Measurements from ENCODE around the gene PGBD5.
A peak's percentile ranks its signal among the peaks of the same experiment; 100 is the strongest.
"Not testable (repeated sequence)": the region's sequence is repeated elsewhere in the genome, so short reads cannot be mapped to it uniquely, and the experiment has no call there.

The PGBD5 gene

GRCh38 chr1:230426246-230427093 lies at the start of gene PGBD5:
TSS of gene PGBD5 (minus strand) at chr1:230426332. CDS start at chr1:230425928, 404 bp downstream.
- DNase-seq (ENCODE audit: low read depth, low spot score), result peak; percentile 58
- TF ChIP-seq CTCF (IDR thresholded peaks at IDR 0.05; ENCODE audit: low read depth, low read length), result no peak
- in situ Hi-C loops (cut with HindIII; ENCODE audit: low sequenced_read_pairs), result no loop called here
- peak within 1 kb of the TSS; percentile 34 for H3K4me3 ChIP-seq (ENCODE audit: low read depth, low read length)

- H3K4me3 ChIP-seq (ENCODE audit: low read depth, low read length); DNase-seq (ENCODE audit: low read depth, low spot score); in situ Hi-C loops (cut with HindIII; ENCODE audit: low sequenced_read_pairs): not testable (repeated sequence)
Measured at GRCh38 chr1:230474924-230475323, 48.8 kb upstream of the PGBD5 start.

- in situ Hi-C loops (cut with HindIII; ENCODE audit: low sequenced_read_pairs); H3K4me3 ChIP-seq (ENCODE audit: low read depth, low read length); DNase-seq (ENCODE audit: low read depth, low spot score): not testable (repeated sequence)
Measured at GRCh38 chr1:230470750-230471149, 44.6 kb upstream of the PGBD5 start.

- no peak overlapping the region for H3K4me3 ChIP-seq (ENCODE audit: low read depth, low read length)
- no peak for DNase-seq (ENCODE audit: low read depth, low spot score)
- in situ Hi-C loops (cut with HindIII; ENCODE audit: low sequenced_read_pairs), result no loop called here
- TF ChIP-seq CTCF (IDR thresholded peaks at IDR 0.05; ENCODE audit: low read depth, low read length), result no peak
Measured at GRCh38 chr1:230469271-230469670, 43.1 kb upstream of the PGBD5 start.

GRCh38 chr1:230465691-230466090 lies 39.6 kb upstream of the PGBD5 start:
- no peak for DNase-seq (ENCODE audit: low read depth, low spot score)
- no peak overlapping the region for H3K4me3 ChIP-seq (ENCODE audit: low read depth, low read length)
- TF ChIP-seq CTCF (IDR thresholded peaks at IDR 0.05; ENCODE audit: low read depth, low read length), result no peak
- in situ Hi-C loops (cut with HindIII; ENCODE audit: low sequenced_read_pairs), result no loop called here

GRCh38 chr1:230464671-230465070 lies 38.5 kb upstream of the PGBD5 start:
- no peak for TF ChIP-seq CTCF (IDR thresholded peaks at IDR 0.05; ENCODE audit: low read depth, low read length)
- no peak for DNase-seq (ENCODE audit: low read depth, low spot score)
- no peak overlapping the region for H3K4me3 ChIP-seq (ENCODE audit: low read depth, low read length)
- in situ Hi-C loops (cut with HindIII; ENCODE audit: low sequenced_read_pairs), result no loop called here

- no peak for TF ChIP-seq CTCF (IDR thresholded peaks at IDR 0.05; ENCODE audit: low read depth, low read length)
- in situ Hi-C loops (cut with HindIII; ENCODE audit: low sequenced_read_pairs), result no loop called here
- no peak for DNase-seq (ENCODE audit: low read depth, low spot score)
- H3K4me3 ChIP-seq (ENCODE audit: low read depth, low read length), result no peak overlapping the region
Measured at GRCh38 chr1:230463760-230464159, 37.6 kb upstream of the PGBD5 start.

Measured in astrocyte of the spinal cord (primary cell).